GM18526 (cell line): Measurements from ENCODE around the gene RAB37.

Experiments
- POLR2A ChIP-seq: IDR thresholded peaks from 3 replicates; pipeline ENCODE4 v1.6.1; 2011; ENCODE audit not compliant: insufficient read length; ENCODE audit errors: extremely low read depth

Gene RAB37

DNA sequence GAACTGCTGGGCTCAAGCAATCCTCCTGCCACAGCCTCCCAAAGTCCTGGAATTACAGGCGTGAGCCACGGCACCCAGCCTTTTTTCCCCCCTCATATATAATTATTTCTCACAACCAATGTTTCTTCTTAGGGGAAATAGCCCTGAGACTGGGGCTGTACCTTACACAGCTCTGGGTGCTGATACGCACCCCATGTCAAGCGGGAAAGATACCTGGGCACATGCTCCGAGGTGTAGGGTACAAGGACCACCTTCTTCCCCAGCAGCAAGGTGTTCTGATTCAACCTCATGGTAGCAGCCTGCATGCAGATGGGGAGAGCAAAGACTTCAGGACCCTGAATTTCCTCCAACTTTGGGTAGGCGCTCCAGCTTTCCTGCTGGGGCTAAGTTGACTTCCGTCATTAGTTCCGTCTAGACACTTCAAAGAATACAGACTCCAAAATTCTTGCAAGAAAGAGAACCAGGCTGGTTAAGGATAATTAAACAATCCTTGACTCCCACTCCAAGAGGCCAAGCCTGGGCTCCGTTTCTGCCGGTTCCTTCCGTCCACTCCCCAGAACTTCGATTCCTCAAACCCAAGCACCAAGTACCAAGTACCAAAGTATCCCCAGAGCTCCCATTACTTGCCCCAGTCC, 38.5 kb downstream of the RAB37 start:
- no peak for TF ChIP-seq POLR2A

- TF ChIP-seq POLR2A = peak; percentile 90
Observed at GRCh38 chr17:74776044-74776962, 39.2 kb downstream of the RAB37 start, which contains the start of gene NAT9. Gene NAT9 (minus strand): TSS chr17:74776345. CDS start chr17:74775698, 647 bp downstream.

- TF ChIP-seq POLR2A = no peak
Observed at GRCh38 chr17:74776990-74777389, 39.9 kb downstream of the RAB37 start.

DNA sequence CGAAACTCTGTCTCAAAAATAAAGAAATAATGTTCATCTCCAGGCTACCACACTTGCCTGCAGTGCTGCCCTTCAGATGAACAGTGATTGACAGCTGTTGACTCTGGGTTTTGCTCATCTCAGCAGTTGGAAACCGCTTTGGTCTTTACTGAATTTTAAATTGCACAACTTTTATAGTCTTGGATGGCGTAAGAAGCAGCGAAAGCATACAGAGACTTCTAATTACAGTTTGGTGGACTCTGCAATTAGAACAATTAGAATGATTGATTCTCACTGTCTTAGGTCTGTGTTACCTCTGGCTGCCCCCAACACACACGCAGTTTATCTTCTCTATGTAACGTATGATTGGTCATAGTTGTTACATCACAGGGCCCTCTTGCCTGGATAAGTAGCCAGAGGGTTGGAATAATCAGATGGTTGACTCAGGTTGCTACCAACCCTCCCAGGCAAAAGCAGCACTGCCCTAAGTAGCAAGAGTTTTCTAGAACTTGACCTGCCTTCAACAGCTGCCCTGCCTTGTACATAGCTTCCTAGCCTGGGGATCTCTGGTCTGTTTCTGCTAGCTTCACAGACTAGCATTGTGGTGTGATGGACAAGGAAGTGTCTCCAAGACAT, 41.0 kb downstream of the RAB37 start:
- TF ChIP-seq POLR2A = no peak

DNA sequence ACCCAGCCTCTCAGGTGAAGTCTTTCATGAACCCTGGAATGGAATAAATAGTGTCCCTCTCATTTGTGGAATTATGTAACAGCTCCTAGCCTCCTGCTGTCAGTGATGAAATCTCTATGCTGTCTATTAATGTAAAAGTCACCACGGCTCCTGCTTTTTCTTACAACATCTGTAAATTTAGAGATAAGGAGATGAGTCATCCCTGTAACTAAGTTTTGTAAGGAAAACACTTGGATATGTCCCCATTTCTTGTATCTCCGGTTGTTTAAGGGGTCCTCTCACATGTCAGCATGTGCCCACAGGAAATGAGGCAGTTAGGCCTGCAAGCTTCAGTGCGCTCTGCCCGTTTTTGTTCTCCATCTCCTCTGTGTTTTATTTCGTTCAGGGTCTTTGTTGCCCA, 41.9 kb downstream of the RAB37 start:
- TF ChIP-seq POLR2A = no peak

GRCh38 chr17:74779501-74779900, 42.4 kb downstream of the RAB37 start:
- no peak for TF ChIP-seq POLR2A

GRCh38 chr17:74779948-74780400, 42.9 kb downstream of the RAB37 start:
- TF ChIP-seq POLR2A = no peak

DNA sequence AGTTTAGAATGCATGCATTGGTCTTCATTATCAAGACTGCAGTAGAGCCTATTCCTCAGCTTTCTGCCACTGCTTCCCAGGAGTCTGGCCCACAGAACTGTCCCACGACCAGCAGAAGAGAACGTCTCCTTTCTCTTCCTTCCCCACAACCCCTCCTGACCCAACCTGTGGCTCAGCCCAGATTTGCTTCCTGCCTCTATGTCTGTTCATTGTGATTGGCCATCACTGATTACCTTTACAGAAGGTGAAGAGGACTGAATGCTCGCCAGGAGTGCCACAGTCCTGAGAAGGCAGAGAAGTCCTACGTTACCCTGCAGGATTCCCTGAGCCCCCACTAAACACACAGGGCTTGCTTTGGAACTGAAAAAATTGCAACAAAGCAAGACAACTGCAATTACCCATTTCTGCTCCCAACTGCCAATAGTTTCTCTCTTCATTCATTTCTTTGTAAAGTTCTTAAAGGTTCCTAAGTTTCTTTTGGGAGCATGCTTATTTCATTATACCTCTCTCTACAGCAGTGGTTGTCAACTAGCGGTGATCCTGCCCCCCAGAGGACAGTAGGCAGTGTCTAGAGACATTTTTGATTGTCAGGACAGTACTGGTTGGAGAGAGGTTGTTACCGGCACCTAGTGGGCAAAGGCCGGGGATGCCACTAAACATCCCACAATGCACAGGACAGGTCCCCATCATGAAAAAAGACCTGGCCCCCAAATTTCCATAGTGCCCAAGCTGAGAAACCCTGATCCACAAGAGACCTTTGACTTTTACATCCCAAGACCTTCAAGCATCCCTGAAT, 43.6 kb downstream of the RAB37 start:
- no peak for TF ChIP-seq POLR2A

DNA sequence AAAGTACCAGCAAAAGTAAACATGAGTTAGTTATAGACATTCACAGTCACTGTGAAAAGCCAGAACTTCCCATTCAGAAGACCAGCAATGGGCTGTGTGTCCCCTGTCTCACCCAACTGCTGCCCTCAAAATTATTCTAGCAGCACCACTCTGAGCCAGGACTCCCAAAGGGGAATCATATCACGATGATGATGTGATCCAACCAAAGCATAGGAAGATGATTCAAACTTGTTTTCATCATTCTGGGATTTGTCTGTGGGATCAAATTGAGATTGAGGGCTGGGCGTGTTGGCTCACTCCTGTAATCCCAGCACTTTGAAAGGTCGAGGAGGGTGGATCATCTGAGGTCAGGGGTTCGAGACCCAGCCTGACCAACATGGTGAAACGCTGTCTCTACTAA, 45.5 kb downstream of the RAB37 start:
- TF ChIP-seq POLR2A = no peak

- TF ChIP-seq POLR2A = no peak
Observed at GRCh38 chr17:74784125-74784810, 47.2 kb downstream of the RAB37 start.

- TF ChIP-seq POLR2A = no peak
Observed at GRCh38 chr17:74785096-74785980, 48.3 kb downstream of the RAB37 start.

- no peak for TF ChIP-seq POLR2A
Observed at GRCh38 chr17:74785981-74786360, 48.9 kb downstream of the RAB37 start.

DNA sequence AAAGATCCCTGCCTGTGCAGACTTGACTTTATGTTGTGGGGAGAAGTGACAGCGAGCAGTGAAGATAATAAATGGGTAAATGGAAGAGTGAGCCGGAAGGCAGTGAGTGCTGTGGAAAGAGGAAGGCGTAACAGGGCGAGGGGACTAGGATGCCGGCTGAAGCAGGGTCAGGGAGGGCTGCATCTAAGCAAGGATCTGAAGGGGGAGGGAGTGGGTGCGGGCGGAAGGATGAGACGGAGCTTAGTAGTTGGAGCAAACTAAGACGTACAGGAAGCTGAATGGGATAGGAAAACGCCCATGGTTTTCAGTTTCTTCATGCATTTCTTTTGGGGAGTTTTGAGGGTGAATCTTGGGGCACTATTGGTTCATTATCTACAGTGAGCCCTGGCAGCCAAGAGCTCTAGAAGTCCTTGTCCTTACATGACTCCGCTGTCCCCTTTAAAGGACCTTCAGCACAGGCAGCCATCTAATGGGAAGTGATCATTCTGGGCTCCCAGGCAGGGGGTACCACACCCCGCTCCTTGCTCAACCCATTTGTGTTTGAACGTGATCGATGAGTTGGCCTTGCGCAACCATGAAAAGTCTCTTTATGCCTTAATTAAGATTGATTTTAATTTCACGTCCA, 49.5 kb downstream of the RAB37 start:
- no peak for TF ChIP-seq POLR2A
